HAP-1 (cell line): ENCODE data around the gene CCDC157.
A peak's percentile ranks its signal among the peaks of the same experiment; 100 is the strongest.

ENCODE experiments used
- DNase-seq, 2 experiments: peaks; one replicate each; pipeline ENCODE4 v3.0.0-alpha.2; 2016 to 2020; ENCODE audit warnings: low spot score in 2 of 2
- H3K27me3 ChIP-seq: fragments of 250-450 bp; sonication (Bioruptor Pico); 2 replicates; pipeline ENCODE4 v1.5.1; 2020; ENCODE audit warnings: low read depth, mild to moderate bottlenecking, moderate library complexity
- H3K36me3 ChIP-seq: fragments of 250-450 bp; sonication (Bioruptor Pico); replicated peaks from 2 replicates; pipeline ENCODE4 v1.5.1; 2020; ENCODE audit warnings: mild to moderate bottlenecking
- H3K4me1 ChIP-seq: fragments of 250-450 bp; sonication (Bioruptor Pico); 2 replicates; pipeline ENCODE4 v1.5.1; 2020; ENCODE audit warnings: mild to moderate bottlenecking
- H3K4me3 ChIP-seq: fragments of 250-450 bp; sonication (Bioruptor Pico); 2 replicates; pipeline ENCODE4 v1.5.1; 2020; ENCODE audit warnings: mild to moderate bottlenecking, moderate library complexity
- H3K9me3 ChIP-seq: fragments of 250-450 bp; sonication (Bioruptor Pico); 2 replicates; pipeline ENCODE4 v1.5.1; 2020; ENCODE audit warnings: mild to moderate bottlenecking, moderate library complexity
- in situ Hi-C: fragments of 300-500 bp; cut with MboI; formaldehyde crosslinking; loops from 3 replicates; pipeline ENCODE4 v1.14.3; 2020; ENCODE audit warnings: low sequenced_read_pairs, inconsistent platforms, mixed read lengths

CCDC157 gene

DNA sequence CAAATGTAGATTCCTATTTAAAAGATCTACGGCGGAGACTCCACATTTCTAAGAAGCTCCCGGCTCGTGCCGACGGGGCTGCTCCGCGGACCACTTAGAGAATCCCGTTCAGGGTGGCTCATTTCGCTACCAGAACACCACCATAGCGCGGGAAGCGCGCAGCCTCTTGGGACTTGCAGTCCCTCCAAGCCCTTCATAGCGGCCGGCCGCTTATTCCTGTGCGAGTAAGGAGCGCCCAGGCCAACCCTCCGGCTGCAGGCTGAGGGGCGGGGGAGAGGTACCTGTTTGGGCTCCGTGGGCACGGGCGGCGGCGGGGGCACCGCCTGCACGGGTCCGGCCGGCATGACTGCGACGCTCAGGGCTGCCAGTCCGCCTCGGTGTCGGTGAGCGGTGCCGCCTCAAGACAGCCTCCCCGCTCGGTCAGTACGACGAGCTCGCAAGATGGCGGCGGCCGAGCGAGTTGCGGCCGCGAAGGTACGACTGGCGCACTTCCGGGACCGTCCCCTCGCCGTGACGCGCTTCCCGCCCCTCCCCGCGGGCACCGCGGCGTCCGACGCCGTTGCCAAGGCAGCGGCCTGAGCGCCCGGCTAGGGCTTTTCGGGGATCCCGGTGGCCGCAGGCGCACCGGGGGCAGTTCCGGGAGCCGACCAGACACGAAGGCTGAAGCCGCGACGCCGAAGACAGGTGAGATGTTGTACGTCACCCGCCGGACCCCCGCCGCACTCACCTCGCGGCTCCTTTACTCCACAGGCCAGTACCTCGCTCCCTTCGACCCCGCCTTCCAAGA is at the start of gene CCDC157, which contains the start of gene SF3A1:
TSS of gene CCDC157 (plus strand) at position 559 of the 787 bp plus-strand sequence. CDS start 8,994 bp downstream, outside the sequence.
TSS of gene SF3A1 (minus strand) at position 446 of the 787 bp plus-strand sequence. CDS start at position 344, 102 bp downstream.
- DNase-seq: peak; percentile 86 to 94
- Histone ChIP-seq H3K4me1 (peaks cover 6% of the 10 kb centered on the region), H3K27me3 (no peaks in the 10 kb centered on the region), H3K36me3 (peaks cover 26% of the 10 kb centered on the region), H3K4me3 (peak within 1 kb of the TSS; percentile 100), H3K9me3 (no peaks in the 10 kb centered on the region)
- in situ Hi-C loops: no loop called here

- Histone ChIP-seq H3K9me3 (no peaks in the 10 kb centered on the region), H3K36me3 (no peaks in the 10 kb centered on the region), H3K4me3 (no peak overlapping the region), H3K27me3 (no peaks in the 10 kb centered on the region), H3K4me1 (no peaks in the 10 kb centered on the region)
- DNase-seq: no peak
- in situ Hi-C loops: no loop called here
These were observed 49.7 kb upstream of the CCDC157 start for GRCh38 chr22:30307041-30307574.

DNA sequence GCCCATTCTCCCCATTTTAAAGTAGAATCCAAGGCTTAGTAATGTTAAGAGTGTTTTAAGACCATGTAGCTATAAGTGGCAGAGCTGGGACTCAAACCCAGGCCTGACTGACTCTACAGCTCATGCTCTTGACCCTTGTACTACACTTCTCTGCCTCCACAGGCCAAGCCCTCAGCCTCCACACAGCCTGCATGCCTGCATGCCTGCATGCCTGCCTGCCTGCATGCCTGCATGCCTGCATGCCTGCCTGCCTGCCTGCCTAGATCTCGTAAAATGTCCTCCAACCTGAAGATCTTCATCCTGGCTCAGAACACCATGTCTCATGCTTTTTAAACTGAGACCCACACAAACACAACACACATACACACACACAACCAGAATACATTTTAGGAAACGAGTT is 48.7 kb upstream of the CCDC157 start:
- H3K27me3 ChIP-seq: no peaks in the 10 kb centered on the region
- no peak overlapping the region for H3K4me3 ChIP-seq
- no peaks in the 10 kb centered on the region for H3K36me3 ChIP-seq
- no peaks in the 10 kb centered on the region for H3K4me1 ChIP-seq
- DNase-seq: no peak
- no peaks in the 10 kb centered on the region for H3K9me3 ChIP-seq
- in situ Hi-C loops: no loop called here

- Histone ChIP-seq H3K4me3 (no peak overlapping the region), H3K36me3 (no peaks in the 10 kb centered on the region), H3K9me3 (no peaks in the 10 kb centered on the region), H3K4me1 (no peaks in the 10 kb centered on the region), H3K27me3 (no peaks in the 10 kb centered on the region)
- in situ Hi-C loops: no loop called here
- no peak for DNase-seq
These were observed 48.1 kb upstream of the CCDC157 start for GRCh38 chr22:30308518-30309230.

DNA sequence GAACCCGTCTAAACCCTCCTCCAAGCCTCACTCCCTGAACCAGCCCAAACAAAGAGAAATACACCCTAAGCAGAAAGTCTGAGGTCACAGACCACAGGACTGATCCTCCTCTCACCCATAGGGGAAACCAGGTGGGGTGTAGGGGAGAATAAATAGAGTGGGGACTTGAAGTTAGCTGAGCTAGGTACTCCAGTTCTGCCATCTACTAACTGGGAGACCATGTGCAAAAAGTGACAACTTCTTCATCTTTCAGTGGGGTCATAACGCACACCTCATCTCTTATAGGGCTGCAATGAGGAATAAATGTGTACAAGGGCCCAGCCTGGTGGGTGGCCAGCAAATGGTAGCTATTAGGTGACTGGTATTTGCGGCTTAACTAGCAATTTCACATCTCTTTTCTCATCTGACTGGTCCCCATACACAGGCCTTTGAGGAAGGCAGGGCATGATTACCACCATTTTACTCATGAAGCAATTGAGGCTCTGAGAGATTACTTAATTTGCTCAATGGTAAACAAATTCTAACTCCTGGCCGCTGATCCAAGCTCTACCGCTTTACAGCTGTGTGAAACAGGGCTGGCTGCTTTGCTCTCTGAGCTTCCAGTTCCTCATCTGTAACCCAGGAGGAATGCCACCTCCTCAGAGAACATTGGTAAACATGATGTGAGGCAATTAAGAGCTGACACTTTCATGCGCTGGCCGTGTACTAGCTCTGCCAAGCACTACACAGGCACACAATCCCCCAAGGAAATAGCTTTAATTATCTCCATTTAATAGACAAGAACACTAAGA is 46.7 kb upstream of the CCDC157 start:
- H3K36me3 ChIP-seq: no peaks in the 10 kb centered on the region
- no peaks in the 10 kb centered on the region for H3K9me3 ChIP-seq
- H3K4me1 ChIP-seq: no peaks in the 10 kb centered on the region
- H3K4me3 ChIP-seq: no peak overlapping the region
- DNase-seq: no peak
- H3K27me3 ChIP-seq: no peaks in the 10 kb centered on the region
- in situ Hi-C loops: no loop called here

DNA sequence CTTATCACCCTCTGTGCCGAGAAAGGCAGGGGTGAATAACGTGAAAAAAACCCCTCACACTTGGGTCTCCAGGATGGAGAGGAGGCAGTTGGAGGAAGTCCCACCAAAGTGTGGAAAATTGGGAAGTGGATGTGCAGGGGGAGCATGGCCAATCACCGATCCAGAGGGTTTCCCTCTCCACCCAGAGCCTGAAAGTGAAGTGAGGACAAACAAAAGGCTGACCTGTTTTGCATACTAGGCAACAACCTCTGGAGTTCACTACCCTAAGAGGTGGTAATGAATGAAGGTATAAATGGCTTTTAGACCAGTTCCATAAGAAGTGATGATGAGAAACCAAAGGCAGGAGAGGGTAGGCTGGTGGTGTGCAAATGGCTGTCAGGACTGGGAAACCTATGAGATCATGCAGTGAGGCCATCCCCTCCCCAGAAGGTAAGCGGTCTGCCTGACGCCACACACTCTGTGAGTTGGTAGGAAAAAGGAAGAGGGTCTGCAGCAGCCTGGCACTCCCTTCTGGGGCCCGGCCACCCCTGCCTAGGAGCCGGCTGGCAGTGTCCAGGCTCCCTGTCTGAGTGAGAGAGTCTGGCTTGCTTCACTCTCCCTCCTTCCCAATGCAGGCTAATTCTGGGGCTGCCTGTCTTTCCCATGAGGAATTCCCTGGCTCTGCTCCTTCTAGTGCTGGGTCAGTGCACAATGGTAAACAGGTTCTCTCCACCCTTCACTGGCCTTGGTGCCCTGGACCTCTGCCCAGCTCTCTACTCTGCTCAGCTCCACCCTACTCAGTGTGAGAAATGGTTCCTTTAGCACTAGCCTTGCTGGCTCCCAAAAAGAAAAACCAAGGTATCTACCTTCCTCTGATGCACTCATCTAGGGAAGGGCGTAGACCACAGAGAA is 45.7 kb upstream of the CCDC157 start:
- no peaks in the 10 kb centered on the region for H3K9me3 ChIP-seq
- H3K4me1 ChIP-seq: no peaks in the 10 kb centered on the region
- H3K36me3 ChIP-seq: no peaks in the 10 kb centered on the region
- no peaks in the 10 kb centered on the region for H3K27me3 ChIP-seq
- H3K4me3 ChIP-seq: no peak overlapping the region
- DNase-seq: no peak
- in situ Hi-C loops: no loop called here

DNA sequence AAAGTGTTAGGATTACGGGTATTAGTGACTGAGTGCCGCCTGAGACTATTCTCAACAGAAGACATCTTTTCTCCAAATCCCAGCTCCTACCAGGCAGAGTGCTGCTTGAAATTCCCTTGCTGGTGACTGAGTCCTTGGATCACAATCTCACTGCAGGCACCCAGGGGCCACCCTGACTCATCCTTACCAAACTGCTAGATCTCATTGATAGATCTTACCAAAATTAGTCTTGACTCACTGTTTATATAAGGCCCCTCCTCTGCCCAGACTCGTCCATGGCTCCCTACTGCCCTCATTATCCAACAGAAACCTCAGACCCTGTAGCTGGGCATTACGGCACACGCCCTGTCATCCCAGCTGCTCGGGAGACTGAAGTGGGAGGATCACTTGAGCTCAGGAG is 44.8 kb upstream of the CCDC157 start:
- in situ Hi-C loops: no loop called here
- Histone ChIP-seq H3K4me3 (no peak overlapping the region), H3K27me3 (no peaks in the 10 kb centered on the region), H3K4me1 (peaks cover 3% of the 10 kb centered on the region), H3K36me3 (no peaks in the 10 kb centered on the region), H3K9me3 (no peaks in the 10 kb centered on the region)
- no peak for DNase-seq

GRCh38 chr22:30313527-30314363 is 43.1 kb upstream of the CCDC157 start:
- peaks cover 12% of the 10 kb centered on the region for H3K4me1 ChIP-seq
- H3K36me3 ChIP-seq: no peaks in the 10 kb centered on the region
- in situ Hi-C loops: no loop called here
- H3K9me3 ChIP-seq: no peaks in the 10 kb centered on the region
- DNase-seq: no peak
- H3K27me3 ChIP-seq: no peaks in the 10 kb centered on the region
- no peak overlapping the region for H3K4me3 ChIP-seq

- no peak for DNase-seq
- no peaks in the 10 kb centered on the region for H3K9me3 ChIP-seq
- H3K36me3 ChIP-seq: no peaks in the 10 kb centered on the region
- in situ Hi-C loops: no loop called here
- H3K4me1 ChIP-seq: peaks cover 12% of the 10 kb centered on the region
- H3K27me3 ChIP-seq: no peaks in the 10 kb centered on the region
- no peak overlapping the region for H3K4me3 ChIP-seq
These were observed 41.9 kb upstream of the CCDC157 start for GRCh38 chr22:30314915-30315314.

DNA sequence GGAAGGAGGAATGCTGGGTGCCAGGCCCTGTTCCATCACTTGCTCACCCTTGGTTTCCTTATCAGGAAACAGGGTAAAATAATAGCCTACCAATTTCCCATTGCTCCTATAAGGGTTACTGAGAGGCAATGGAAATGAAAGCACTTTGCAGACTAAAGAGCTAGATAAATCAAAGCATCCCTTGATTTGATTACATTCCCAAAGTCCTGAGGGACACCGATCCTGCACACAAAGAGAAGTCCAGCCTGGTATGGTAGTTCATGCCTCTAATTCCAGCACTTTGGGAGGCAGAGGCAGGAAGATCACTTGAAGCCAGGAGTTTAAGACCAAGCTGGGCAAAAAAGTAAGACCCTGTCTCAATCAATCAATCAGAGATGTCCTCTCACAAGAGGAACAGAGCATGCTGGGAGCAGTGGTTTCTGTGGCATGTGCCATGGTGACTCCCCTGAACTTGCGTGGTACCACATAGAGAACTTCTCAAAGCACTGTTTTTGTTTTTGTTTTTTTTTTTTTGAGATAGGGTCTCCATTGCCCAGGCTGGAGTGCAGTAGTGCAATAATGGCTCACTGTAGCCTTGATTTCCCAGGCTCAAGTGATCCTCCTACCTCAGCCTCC is 40.7 kb upstream of the CCDC157 start:
- Histone ChIP-seq H3K36me3 (no peaks in the 10 kb centered on the region; the same call in 1 of the 2 replicates), H3K27me3 (no peaks in the 10 kb centered on the region), H3K4me3 (no peak overlapping the region), H3K9me3 (no peaks in the 10 kb centered on the region), H3K4me1 (peaks cover 12% of the 10 kb centered on the region)
- DNase-seq: no peak
- in situ Hi-C loops: no loop called here

DNA sequence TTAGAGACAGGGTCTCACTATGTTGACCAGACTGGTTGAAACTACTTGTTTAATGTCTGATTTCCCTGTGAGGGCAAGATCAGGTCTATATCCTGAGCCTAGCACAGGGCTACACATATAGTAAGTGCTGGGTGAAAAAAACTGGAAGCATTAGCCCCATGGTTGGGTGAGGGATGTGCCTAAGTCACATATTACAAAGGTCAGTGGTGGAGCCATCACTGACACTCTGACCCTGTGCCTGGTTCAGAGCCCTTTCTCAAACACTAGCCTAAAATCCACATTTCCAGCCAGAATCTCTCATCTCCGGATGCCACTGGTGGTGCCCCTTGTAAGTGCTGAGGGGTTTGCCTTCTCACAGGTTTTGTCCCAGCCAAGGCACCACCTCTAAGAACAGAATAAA is 39.0 kb upstream of the CCDC157 start:
- Histone ChIP-seq H3K4me1 (peaks cover 12% of the 10 kb centered on the region), H3K4me3 (no peak overlapping the region), H3K27me3 (no peaks in the 10 kb centered on the region), H3K9me3 (no peaks in the 10 kb centered on the region), H3K36me3 (no peaks in the 10 kb centered on the region; the same call in 1 of the 2 replicates)
- DNase-seq: no peak
- in situ Hi-C loops: no loop called here
